GM13977 (cell line): Measurements from ENCODE around the gene KLHDC9.

Experiments
- DNase-seq: peaks from one replicate; pipeline ENCODE4 v3.0.0; 2012; ENCODE audit warnings: low spot score
- CTCF ChIP-seq: IDR thresholded peaks from 2 replicates; pipeline ENCODE4 v1.5.1; 2012; ENCODE audit warnings: mild to moderate bottlenecking, control low read depth; ENCODE audit not compliant: insufficient read depth; ENCODE audit errors: extremely low read depth, missing control alignments
- in situ Hi-C: fragments of 300-500 bp; cut with MboI; formaldehyde crosslinking; loops from one replicate; pipeline ENCODE4 v1.12.0; 2022; ENCODE audit warnings: low sequenced_read_pairs, low pct_unique_long_range_greater_than_20kb, mixed read lengths, inconsistent platforms; ENCODE audit not compliant: unreplicated experiment

The KLHDC9 gene, protein sequence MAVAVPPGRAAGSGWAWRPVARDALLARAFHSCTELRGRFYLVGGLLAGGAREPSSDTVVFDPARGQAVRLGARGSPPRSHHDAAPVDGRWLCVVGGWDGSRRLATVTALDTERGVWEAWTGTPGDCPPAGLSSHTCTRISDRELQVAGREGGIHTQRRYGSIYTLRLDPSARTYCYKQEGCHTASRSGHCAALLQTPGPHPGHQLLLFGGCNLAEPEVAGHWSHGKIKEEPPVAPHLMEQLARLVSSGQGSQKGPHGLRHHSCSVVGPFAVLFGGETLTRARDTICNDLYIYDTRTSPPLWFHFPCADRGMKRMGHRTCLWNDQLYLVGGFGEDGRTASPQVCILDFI

DNA sequence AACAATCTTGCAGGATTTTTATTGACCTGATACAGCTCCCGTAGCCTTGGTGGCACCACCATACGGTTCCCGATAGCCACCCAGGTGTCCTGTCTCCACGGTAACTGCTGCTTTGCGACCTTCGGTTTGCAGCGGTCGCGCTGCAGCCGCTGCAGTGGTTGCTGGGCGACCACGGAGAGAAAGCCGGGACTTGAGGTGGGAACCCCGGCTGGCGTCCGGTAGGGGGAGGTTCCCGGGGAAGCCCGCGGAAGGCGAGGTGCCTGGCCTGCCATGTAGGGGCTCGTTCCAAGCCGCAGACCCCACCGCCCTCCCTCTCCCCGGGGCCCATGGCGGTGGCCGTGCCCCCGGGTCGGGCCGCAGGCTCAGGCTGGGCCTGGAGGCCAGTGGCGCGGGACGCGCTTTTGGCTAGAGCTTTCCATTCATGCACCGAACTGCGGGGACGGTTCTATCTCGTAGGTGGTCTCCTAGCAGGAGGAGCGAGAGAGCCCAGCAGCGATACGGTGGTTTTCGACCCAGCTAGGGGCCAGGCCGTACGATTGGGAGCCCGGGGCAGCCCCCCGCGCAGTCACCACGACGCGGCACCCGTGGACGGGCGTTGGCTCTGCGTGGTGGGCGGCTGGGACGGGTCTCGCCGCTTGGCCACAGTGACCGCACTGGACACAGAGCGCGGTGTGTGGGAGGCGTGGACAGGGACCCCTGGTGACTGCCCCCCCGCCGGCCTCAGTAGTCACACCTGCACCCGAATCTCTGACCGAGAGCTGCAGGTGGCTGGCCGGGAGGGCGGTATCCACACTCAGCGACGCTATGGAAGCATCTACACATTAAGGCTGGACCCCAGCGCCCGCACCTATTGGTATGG is at the start of gene KLHDC9:
KLHDC9 (plus strand) TSS at position 152 of the 859 bp plus-strand sequence; CDS start at position 327, 175 bp downstream.
- TF ChIP-seq CTCF, result peak; percentile 4
- in situ Hi-C loops, result no loop called here
- DNase-seq, result peak; percentile 97

DNA sequence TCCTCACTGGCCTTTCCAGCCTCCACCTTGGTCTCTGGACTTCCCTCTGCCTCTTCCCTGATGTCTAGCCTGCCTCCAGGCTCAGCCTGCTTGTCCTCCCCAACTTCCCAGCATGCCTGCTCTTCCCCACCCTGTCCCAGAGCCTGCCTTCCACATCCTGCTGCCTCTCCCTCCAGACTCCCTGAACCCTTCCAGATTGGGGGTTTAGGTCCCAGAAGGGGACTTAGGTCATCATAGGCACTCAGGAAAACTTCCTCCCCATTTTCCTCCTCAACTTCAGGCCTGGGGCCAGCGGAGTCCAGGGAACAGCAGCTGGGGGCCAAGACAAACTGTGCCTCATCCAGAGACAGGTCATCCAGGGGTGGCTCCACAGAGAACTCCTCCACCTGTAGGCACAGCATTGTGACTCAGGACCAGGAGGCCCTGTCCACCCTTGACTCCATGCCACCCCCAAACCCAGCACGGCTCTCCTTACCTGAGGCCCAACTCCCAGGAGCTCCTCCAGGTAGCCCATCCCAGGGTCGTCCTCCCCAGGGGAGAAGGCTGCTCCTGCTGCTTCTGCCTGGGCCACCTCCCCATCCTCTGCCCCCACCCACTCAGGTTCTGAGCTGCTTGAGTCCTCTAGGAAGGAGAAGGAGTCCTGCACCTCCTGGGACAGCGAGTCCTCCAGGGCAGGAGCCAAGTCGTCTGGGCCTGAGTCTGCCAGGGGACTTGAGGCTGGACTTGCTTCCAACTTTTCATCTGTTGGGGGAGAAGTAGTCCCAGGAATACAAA is 49.0 kb upstream of the KLHDC9 start:
- in situ Hi-C loops, result no loop called here
- DNase-seq, result no peak
- TF ChIP-seq CTCF, result no peak

GRCh38 chr1:161051219-161051618 is 46.9 kb upstream of the KLHDC9 start:
- no peak for TF ChIP-seq CTCF
- DNase-seq, result no peak
- in situ Hi-C loops, result no loop called here

- TF ChIP-seq CTCF, result no peak
- DNase-seq, result no peak
- in situ Hi-C loops, result no loop called here
Measured at GRCh38 chr1:161052899-161053298, 45.3 kb upstream of the KLHDC9 start.

GRCh38 chr1:161054232-161054631 is 43.9 kb upstream of the KLHDC9 start:
- no peak for DNase-seq
- no peak for TF ChIP-seq CTCF
- in situ Hi-C loops, result no loop called here

DNA sequence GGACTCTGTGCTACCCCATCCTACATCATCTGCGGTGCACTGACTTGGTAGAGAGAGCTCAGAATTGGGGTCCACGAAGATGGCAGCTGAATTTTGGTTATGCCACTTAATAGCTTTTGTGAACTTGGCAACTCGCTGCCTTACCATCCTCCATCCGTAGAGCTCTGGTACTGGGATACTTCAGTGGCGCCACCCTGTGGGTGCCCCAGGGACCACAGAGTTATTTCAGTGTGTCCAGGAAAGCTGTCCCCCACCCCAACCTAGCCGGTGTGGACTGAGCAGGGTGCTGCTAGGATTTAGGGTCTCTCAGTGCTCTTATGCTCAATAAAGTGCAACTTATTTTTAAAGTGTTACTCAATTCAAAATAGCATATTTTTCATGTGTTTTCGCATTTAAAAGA is 43.4 kb upstream of the KLHDC9 start:
- no peak for DNase-seq
- TF ChIP-seq CTCF, result no peak
- in situ Hi-C loops, result no loop called here
